Measurements from ENCODE around the gene RNF151. TPM values are rescaled to one million over a fixed set of nuclear protein-coding genes. Genes with fewer than 3 reads are reported as not detected.

The RNF151 gene
- total RNA-seq, 1 experiment from 2014 or later = not detected

DNA sequence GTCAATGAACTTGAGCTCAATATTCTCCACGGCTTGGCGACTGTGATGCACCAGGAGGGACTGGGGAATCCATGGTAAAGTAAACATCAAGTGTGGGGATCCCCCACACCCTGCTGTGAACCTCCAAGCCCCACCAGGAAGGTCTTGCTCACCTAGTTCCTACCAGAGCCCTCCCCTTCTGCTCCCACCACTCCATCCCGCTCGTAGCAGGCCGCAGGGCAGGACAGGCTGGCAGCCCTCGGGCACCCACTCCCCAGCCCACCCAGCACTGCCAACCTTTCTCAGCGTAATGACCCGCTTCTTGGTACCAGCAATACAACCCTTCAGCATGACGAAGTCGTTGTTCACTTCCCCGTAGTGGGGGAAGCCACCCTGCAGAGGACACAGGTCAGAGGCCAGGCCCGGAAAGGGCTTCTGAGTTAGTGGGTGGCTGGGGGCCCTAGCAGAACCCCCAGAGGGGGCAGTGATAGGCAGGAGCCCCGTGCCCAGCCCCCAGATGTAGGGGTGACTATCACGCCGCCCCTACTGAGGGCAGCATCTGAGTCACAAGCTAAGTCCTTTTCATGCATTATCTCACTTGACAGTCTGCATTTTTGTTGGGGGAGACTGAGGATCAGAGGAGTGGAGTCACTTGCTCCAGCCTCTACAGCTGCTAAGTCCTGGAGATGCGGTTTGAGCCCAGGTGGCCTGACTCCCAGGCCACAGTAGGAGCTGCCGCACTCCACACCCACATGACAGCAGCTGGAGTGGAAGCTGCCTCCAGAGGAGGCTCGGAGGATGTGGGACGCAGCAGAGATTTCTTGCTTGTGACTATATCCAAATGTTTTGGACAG lies 20.9 kb upstream of the RNF151 start:
- Histone ChIP-seq H3K4me1 (ENCODE audit: control insufficient read depth, insufficient read depth, low read length) (peaks cover 11% of the 10 kb centered on the region), H3K27ac (ENCODE audit: low read length) (no peak overlapping the region), H3K36me3 (ENCODE audit: control insufficient read depth, insufficient read depth, low read length) (no peaks in the 10 kb centered on the region; the same call in 1 of the 2 replicates), H3K4me3 (ENCODE audit: low read depth in 2 of 2, low read length in 2 of 2) (no peak overlapping the region), H3K9me3 (ENCODE audit: control insufficient read depth, insufficient read depth, low read depth, low read length) (no peaks in the 10 kb centered on the region), H3K27me3 (ENCODE audit: control insufficient read depth, insufficient read depth, low read length) (no peaks in the 10 kb centered on the region)
- DNase-seq (ENCODE audit: low read depth, low spot score) = no peak
- BruUV-seq (replicated peaks) = no TSS peak
- ATAC-seq = no peak
- intact Hi-C loops (cut with micrococcal nuclease; ENCODE audit: unreplicated experiment) = no loop called here
- ChIA-PET POLR2A (no interaction called here), CTCF (no interaction called here)
- in situ Hi-C loops (cut with HindIII; ENCODE audit: low pct_unique_long_range_greater_than_20kb, low sequenced_read_pairs) = no loop called here
- TF ChIP-seq POLR2AphosphoS5 (IDR thresholded peaks at IDR 0.05; ENCODE audit: low read depth, low read length) (no peak), TCF7L2 (IDR thresholded peaks at IDR 0.05; ENCODE audit: low read depth, low read length) (no peak), SIN3A (IDR thresholded peaks at IDR 0.05; ENCODE audit: borderline replicate concordance, insufficient read depth, low read depth, low read length) (no peak)
- TF ChIP-seq, protein P1, sequence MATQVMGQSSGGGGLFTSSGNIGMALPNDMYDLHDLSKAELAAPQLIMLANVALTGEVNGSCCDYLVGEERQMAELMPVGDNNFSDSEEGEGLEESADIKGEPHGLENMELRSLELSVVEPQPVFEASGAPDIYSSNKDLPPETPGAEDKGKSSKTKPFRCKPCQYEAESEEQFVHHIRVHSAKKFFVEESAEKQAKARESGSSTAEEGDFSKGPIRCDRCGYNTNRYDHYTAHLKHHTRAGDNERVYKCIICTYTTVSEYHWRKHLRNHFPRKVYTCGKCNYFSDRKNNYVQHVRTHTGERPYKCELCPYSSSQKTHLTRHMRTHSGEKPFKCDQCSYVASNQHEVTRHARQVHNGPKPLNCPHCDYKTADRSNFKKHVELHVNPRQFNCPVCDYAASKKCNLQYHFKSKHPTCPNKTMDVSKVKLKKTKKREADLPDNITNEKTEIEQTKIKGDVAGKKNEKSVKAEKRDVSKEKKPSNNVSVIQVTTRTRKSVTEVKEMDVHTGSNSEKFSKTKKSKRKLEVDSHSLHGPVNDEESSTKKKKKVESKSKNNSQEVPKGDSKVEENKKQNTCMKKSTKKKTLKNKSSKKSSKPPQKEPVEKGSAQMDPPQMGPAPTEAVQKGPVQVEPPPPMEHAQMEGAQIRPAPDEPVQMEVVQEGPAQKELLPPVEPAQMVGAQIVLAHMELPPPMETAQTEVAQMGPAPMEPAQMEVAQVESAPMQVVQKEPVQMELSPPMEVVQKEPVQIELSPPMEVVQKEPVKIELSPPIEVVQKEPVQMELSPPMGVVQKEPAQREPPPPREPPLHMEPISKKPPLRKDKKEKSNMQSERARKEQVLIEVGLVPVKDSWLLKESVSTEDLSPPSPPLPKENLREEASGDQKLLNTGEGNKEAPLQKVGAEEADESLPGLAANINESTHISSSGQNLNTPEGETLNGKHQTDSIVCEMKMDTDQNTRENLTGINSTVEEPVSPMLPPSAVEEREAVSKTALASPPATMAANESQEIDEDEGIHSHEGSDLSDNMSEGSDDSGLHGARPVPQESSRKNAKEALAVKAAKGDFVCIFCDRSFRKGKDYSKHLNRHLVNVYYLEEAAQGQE (IDR thresholded peaks at IDR 0.05; ENCODE audit: insufficient read depth in 1 of 2, low read depth in 2 of 2, low read length in 1 of 2) = no peak
- TF ChIP-seq, protein P2, sequence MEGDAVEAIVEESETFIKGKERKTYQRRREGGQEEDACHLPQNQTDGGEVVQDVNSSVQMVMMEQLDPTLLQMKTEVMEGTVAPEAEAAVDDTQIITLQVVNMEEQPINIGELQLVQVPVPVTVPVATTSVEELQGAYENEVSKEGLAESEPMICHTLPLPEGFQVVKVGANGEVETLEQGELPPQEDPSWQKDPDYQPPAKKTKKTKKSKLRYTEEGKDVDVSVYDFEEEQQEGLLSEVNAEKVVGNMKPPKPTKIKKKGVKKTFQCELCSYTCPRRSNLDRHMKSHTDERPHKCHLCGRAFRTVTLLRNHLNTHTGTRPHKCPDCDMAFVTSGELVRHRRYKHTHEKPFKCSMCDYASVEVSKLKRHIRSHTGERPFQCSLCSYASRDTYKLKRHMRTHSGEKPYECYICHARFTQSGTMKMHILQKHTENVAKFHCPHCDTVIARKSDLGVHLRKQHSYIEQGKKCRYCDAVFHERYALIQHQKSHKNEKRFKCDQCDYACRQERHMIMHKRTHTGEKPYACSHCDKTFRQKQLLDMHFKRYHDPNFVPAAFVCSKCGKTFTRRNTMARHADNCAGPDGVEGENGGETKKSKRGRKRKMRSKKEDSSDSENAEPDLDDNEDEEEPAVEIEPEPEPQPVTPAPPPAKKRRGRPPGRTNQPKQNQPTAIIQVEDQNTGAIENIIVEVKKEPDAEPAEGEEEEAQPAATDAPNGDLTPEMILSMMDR (IDR thresholded peaks at IDR 0.05) = no peak

DNA sequence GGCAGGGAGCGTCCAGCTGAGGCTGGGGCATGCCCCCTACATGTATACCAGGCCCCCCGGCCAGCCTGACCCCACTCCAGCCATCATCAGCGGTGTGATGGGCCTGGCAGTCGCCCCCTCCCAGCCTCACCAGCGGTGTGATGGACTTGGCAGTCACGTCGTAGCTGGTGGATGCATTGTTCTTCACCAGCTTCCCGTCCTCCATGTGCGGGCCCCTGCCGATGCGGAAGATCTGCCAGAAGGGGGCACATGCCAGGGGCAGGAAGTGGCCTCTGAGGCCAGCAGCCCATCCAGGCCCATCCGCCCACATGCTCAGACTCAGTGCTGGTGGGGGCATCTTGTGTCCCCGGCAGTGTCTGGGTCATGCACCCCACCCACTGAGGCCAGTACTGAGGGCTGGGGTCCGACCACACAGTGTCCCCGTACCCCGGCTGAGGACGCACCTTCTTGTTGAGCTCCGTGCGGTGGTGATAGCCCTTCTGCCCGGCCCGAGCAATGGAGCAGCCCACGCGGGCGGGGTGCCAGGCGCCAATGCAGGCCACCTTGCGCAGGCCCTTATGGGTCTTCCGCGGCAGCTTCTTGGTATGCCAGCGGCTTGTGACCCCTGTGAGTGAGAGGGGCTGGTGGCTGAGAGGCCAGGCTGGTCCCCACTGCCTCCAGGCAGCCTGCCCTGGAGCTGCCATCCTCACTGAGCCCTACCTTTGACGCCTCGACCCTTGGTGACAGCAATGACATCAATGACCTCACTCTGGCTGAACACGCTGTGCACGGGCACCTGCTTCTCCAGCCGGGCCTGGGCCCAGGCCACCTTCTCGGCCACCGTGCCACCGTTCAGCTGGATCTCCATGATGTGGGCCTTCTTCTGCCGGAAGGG lies 19.9 kb upstream of the RNF151 start:
- no peak for TF ChIP-seq SIN3A (IDR thresholded peaks at IDR 0.05; ENCODE audit: borderline replicate concordance, insufficient read depth, low read depth, low read length)
- no peak for TF ChIP-seq TCF7L2 (IDR thresholded peaks at IDR 0.05; ENCODE audit: low read depth, low read length)
- TF ChIP-seq, protein P1 (IDR thresholded peaks at IDR 0.05; ENCODE audit: insufficient read depth in 1 of 2, low read depth in 2 of 2, low read length in 1 of 2) = no peak
- no peak for TF ChIP-seq POLR2AphosphoS5 (IDR thresholded peaks at IDR 0.05; ENCODE audit: low read depth, low read length)
- TF ChIP-seq, protein P2 (IDR thresholded peaks at IDR 0.05) = no peak
- intact Hi-C loops (cut with micrococcal nuclease; ENCODE audit: unreplicated experiment) (no loop called here), in situ Hi-C loops (cut with HindIII; ENCODE audit: low pct_unique_long_range_greater_than_20kb, low sequenced_read_pairs) (no loop called here)
- H3K9me3 ChIP-seq (ENCODE audit: control insufficient read depth, insufficient read depth, low read depth, low read length) = no peaks in the 10 kb centered on the region
- ChIA-PET POLR2A (no interaction called here), CTCF (no interaction called here)
- no peaks in the 10 kb centered on the region; the same call in 1 of the 2 replicates for H3K36me3 ChIP-seq (ENCODE audit: control insufficient read depth, insufficient read depth, low read length)
- no peaks in the 10 kb centered on the region for H3K27me3 ChIP-seq (ENCODE audit: control insufficient read depth, insufficient read depth, low read length)
- H3K4me3 ChIP-seq (ENCODE audit: low read depth in 2 of 2, low read length in 2 of 2) = no peak overlapping the region
- H3K27ac ChIP-seq (ENCODE audit: low read length) = no peak overlapping the region
- peaks cover 8% of the 10 kb centered on the region for H3K4me1 ChIP-seq (ENCODE audit: control insufficient read depth, insufficient read depth, low read length)
- no peak for DNase-seq (ENCODE audit: low read depth, low spot score)
- no peak for ATAC-seq
- no TSS peak for BruUV-seq (replicated peaks)

Data from Panc1 (cell line).